HEK293T (cell line): Measurements from ENCODE around the gene DYRK2.

Source experiments
- ARNT ChIP-seq: fragments of 450-650 bp; IDR thresholded peaks from 2 replicates; pipeline ENCODE4 v1.6.1; 2017; ENCODE audit warnings: mild to moderate bottlenecking
- ELF4 ChIP-seq: fragments of 450-650 bp; IDR thresholded peaks from 2 replicates; pipeline ENCODE4 v1.6.1; 2017; ENCODE audit warnings: antibody characterized with exemption
- FOXM1 ChIP-seq: fragments of 450-650 bp; IDR thresholded peaks from 2 replicates; pipeline ENCODE4 v1.6.1; 2017; ENCODE audit warnings: mild to moderate bottlenecking, borderline replicate concordance
- HDGF ChIP-seq: fragments of 450-650 bp; IDR thresholded peaks from 2 replicates; pipeline ENCODE4 v1.6.1; 2017; ENCODE audit warnings: antibody characterized with exemption, borderline replicate concordance
- SUZ12 ChIP-seq: fragments of 450-650 bp; IDR thresholded peaks from 2 replicates; pipeline ENCODE4 v1.6.1; 2016; ENCODE audit warnings: mild to moderate bottlenecking

DNA sequence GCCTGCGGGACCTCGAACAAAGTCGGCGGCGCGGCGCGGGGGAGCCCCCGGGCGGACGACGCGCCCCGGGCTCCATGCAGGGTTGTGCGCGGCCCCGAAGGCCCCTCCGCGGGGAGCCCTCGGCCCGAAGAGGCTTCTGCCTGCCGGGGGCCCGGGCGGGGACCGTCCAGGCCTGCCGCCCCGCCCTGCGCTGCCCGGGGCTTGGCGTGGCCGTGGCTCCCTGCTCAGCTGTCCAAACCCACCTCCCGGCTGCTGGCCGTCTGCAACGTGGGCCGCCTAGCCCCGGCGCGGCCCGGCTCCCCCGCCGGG, 670 bp downstream of the DYRK2 start:
- no peak for TF ChIP-seq FOXM1
- no peak for TF ChIP-seq ELF4
- TF ChIP-seq HDGF = no peak
- no peak for TF ChIP-seq SUZ12
- no peak for TF ChIP-seq ARNT
